ENCODE results near the gene FXYD2. TPM values are rescaled to one million over a fixed set of nuclear protein-coding genes. Genes with fewer than 3 reads are reported as not detected.

FXYD2 gene
- total and polyA plus RNA-seq, 2 of the 8 experiments (the other 6 are each of a cell fraction or from before 2014, with no cell fraction given), result 0.89 to 1.1 TPM

GRCh38 chr11:117855186-117855845 lies 30.8 kb upstream of the FXYD2 start:
- no peak overlapping the region for H3K4me3 ChIP-seq (ENCODE audit: extremely low read depth in 1 of 4, insufficient read depth in 2 of 4, low read depth in 3 of 4, low read length in 4 of 4)
- peaks cover 0 to 13% of the 10 kb centered on the region in 2 experiments; a peak in 2 of 4 replicates for H3K79me2 ChIP-seq (ENCODE audit: control insufficient read depth in 1 of 2, insufficient read depth in 2 of 2, low read length in 2 of 2)
- no peaks in the 10 kb centered on the region for H3K36me3 ChIP-seq (ENCODE audit: control insufficient read depth in 2 of 4, insufficient read depth in 4 of 4, low read length in 3 of 4)
- no peaks in the 10 kb centered on the region; the same call in 1 of the 2 replicates for H3K79me1 ChIP-seq (ENCODE audit: low read depth, low read length)
- H2AFZ ChIP-seq (ENCODE audit: low read length), result no peak overlapping the region
- DNase-seq (ENCODE audit: low read depth in 1 of 2, low spot score in 2 of 2) (no peak), FAIRE-seq (no peak)
- no peak overlapping the region for H4K5ac ChIP-seq (ENCODE audit: insufficient read length, low read depth, low read length)
- peaks cover 0 to 3% of the 10 kb centered on the region in 2 experiments; a peak in 1 of 4 replicates for H3K9me3 ChIP-seq (ENCODE audit: insufficient read depth in 2 of 2, low read depth in 1 of 2, low read length in 1 of 2)
- POLR2A ChIA-PET (ENCODE audit: partially characterized antibody), result interaction anchor here (1.6 to 1.9 kb wide), 2 partner anchors 20 to 21 kb away, joined by 4 to 5 read pairs; partner anchors contain the start of gene FXYD6
- no peak overlapping the region for H2BK20ac ChIP-seq (ENCODE audit: low read length)
- H2BK12ac ChIP-seq (ENCODE audit: low read depth, low read length), result no peak overlapping the region
- no peak overlapping the region for H3K14ac ChIP-seq (ENCODE audit: insufficient read length)
- H3K27me3 ChIP-seq (replicated peaks in 1 of 4; ENCODE audit: control insufficient read depth in 3 of 4, extremely low read depth in 1 of 4, insufficient read depth in 3 of 4, low read length in 3 of 4), result no peaks in the 10 kb centered on the region; a peak in 1 of 7 replicates
- H4K91ac ChIP-seq (replicated peaks; ENCODE audit: insufficient read length, low read length), result no peak overlapping the region
- no peak overlapping the region for H4K8ac ChIP-seq (ENCODE audit: extremely low read depth, insufficient read depth, low read length)
- no peaks in the 10 kb centered on the region for H3K23me2 ChIP-seq (ENCODE audit: low read depth, low read length)
- H3K18ac ChIP-seq (ENCODE audit: extremely low read depth, low read length), result no peak overlapping the region
- no peak overlapping the region for H3K27ac ChIP-seq (ENCODE audit: low read depth, low read length)
- no peak overlapping the region for H2AK5ac ChIP-seq (ENCODE audit: low read depth, low read length)
- no peak overlapping the region for H3K4me2 ChIP-seq (ENCODE audit: insufficient read depth in 1 of 2, low read depth in 2 of 2, low read length in 2 of 2)
- H3K23ac ChIP-seq (ENCODE audit: insufficient read length), result no peak overlapping the region
- 75% methylated on average over 9 of the region's 12 CpGs; no CpG with 5 or more reads in 1 of the 2 experiments for WGBS, 2 experiments (ENCODE audit: extremely low coverage in 1 of 2, insufficient coverage in 1 of 2, insufficient read length in 1 of 2, insufficient replicate concordance in 2 of 2, low coverage in 1 of 2, low lambda C conversion rate in 2 of 2, missing lambda C conversion rate in 1 of 2)
- H3K9ac ChIP-seq (replicated peaks in 1 of 4; ENCODE audit: extremely low read depth in 1 of 4, low read depth in 3 of 4, low read length in 3 of 4), result no peak overlapping the region
- no peak overlapping the region for H3K56ac ChIP-seq (replicated peaks; ENCODE audit: insufficient read length, low read depth, low read length)
- TF ChIP-seq SRF (IDR thresholded peaks at IDR 0.05; ENCODE audit: low read depth, low read length), result no peak
- no peak for TF ChIP-seq KDM5A (IDR thresholded peaks at IDR 0.05; ENCODE audit: low read length)
- TF ChIP-seq ASH2L (IDR thresholded peaks at IDR 0.05; ENCODE audit: low read length), result no peak
- TF ChIP-seq YY1 (IDR thresholded peaks at IDR 0.05; ENCODE audit: low read depth, low read length), result no peak
- no peak for TF ChIP-seq CREB1 (IDR thresholded peaks at IDR 0.05)
- no peak overlapping the region for H2BK120ac ChIP-seq (replicated peaks; ENCODE audit: low read depth, low read length)
- CTCF ChIA-PET (ENCODE audit: partially characterized antibody), result interaction anchor here (1.0 to 1.5 kb wide), 6 partner anchors 11 to 91 kb away, joined by 3 to 7 read pairs (median 4); no protein-coding TSS in a partner anchor
- peaks cover 0 to 3% of the 10 kb centered on the region in 2 experiments for H4K20me1 ChIP-seq (replicated peaks in 1 of 2; ENCODE audit: control insufficient read depth in 1 of 2, insufficient read depth in 2 of 2, low read length in 2 of 2)
- H3K4ac ChIP-seq (replicated peaks; ENCODE audit: insufficient read length, low read depth, low read length), result no peak overlapping the region
- H2BK5ac ChIP-seq (ENCODE audit: low read depth, low read length), result no peak overlapping the region
- peaks cover 0 to 7% (median 4%) of the 10 kb centered on the region in 4 experiments; a peak in 5 of 7 replicates for H3K4me1 ChIP-seq (replicated peaks in 1 of 4; ENCODE audit: control insufficient read depth in 3 of 4, insufficient read depth in 4 of 4, low read length in 3 of 4)
- no peak overlapping the region for H2BK15ac ChIP-seq (ENCODE audit: low read length)
